Measurements from ENCODE around the gene GRAMD2B. TPM values are rescaled to one million over a fixed set of nuclear protein-coding genes. Genes with fewer than 3 reads are reported as not detected.
A peak's percentile ranks its signal among the peaks of the same experiment; 100 is the strongest.
"Not testable (repeated sequence)": the region's sequence is repeated elsewhere in the genome, so short reads cannot be mapped to it uniquely, and the experiment has no call there.

Gene GRAMD2B
- total RNA-seq, 2 donors from 2014 or later = 8.3 to 11.7 TPM

GRCh38 chr5:126419102-126419501, 4.1 kb upstream of the GRAMD2B start:
- no peak overlapping the region for H3K4me3 Mint-ChIP-seq

GRCh38 chr5:126428421-126428820, 5.2 kb downstream of the GRAMD2B start:
- ATAC-seq = no peak
- H3K27ac Mint-ChIP-seq = no peak overlapping the region
- H3K4me1 Mint-ChIP-seq = peaks cover 25% of the 10 kb centered on the region

More at GRCh38 chr5:126419102-126419501, 4.1 kb upstream of the GRAMD2B start:
- Mint-ChIP-seq H3K27me3 (no peaks in the 10 kb centered on the region), H3K36me3 (ENCODE audit: low read depth) (peaks cover 2% of the 10 kb centered on the region), H3K4me1 (peaks cover 5% of the 10 kb centered on the region), H3K27ac (no peak overlapping the region)
- ATAC-seq (no peak), DNase-seq (no peak)
- H3K9me3 ChIP-seq (ENCODE audit: control insufficient read depth, low read length, poor library complexity, severe bottlenecking) = no peaks in the 10 kb centered on the region

GRCh38 chr5:126430631-126431030, 7.4 kb downstream of the GRAMD2B start:
- DNase-seq = no peak
- Mint-ChIP-seq H3K27me3 (no peaks in the 10 kb centered on the region), H3K4me1 (peaks cover 23% of the 10 kb centered on the region), H3K27ac (no peak overlapping the region), H3K4me3 (no peak overlapping the region), H3K36me3 (ENCODE audit: low read depth) (peaks cover 12% of the 10 kb centered on the region)
- no peak for ATAC-seq
- H3K9me3 ChIP-seq (ENCODE audit: control insufficient read depth, low read length, poor library complexity, severe bottlenecking) = no peaks in the 10 kb centered on the region

More at GRCh38 chr5:126428421-126428820, 5.2 kb downstream of the GRAMD2B start:
- Mint-ChIP-seq H3K36me3 (ENCODE audit: low read depth) (peaks cover 11% of the 10 kb centered on the region), H3K4me3 (no peak overlapping the region), H3K27me3 (no peaks in the 10 kb centered on the region)
- DNase-seq = no peak
- no peaks in the 10 kb centered on the region for H3K9me3 ChIP-seq (ENCODE audit: control insufficient read depth, low read length, poor library complexity, severe bottlenecking)

GRCh38 chr5:126433701-126434100, 10.5 kb downstream of the GRAMD2B start:
- Mint-ChIP-seq H3K4me3 (no peak overlapping the region), H3K27ac (no peak overlapping the region), H3K27me3 (no peaks in the 10 kb centered on the region), H3K4me1 (peaks cover 28% of the 10 kb centered on the region), H3K36me3 (ENCODE audit: low read depth) (peaks cover 19% of the 10 kb centered on the region)
- DNase-seq (no peak), ATAC-seq (no peak)
- H3K9me3 ChIP-seq (ENCODE audit: control insufficient read depth, low read length, poor library complexity, severe bottlenecking) = no peaks in the 10 kb centered on the region

GRCh38 chr5:126435261-126435660, 12.1 kb downstream of the GRAMD2B start:
- ATAC-seq (no peak), DNase-seq (no peak)
- Mint-ChIP-seq H3K4me3 (no peak overlapping the region), H3K27me3 (no peaks in the 10 kb centered on the region), H3K36me3 (ENCODE audit: low read depth) (peaks cover 19% of the 10 kb centered on the region), H3K27ac (no peak overlapping the region), H3K4me1 (peaks cover 28% of the 10 kb centered on the region)
- H3K9me3 ChIP-seq (ENCODE audit: control insufficient read depth, low read length, poor library complexity, severe bottlenecking) = no peaks in the 10 kb centered on the region

GRCh38 chr5:126435714-126436113, 12.5 kb downstream of the GRAMD2B start:
- peaks cover 19% of the 10 kb centered on the region for H3K36me3 Mint-ChIP-seq (ENCODE audit: low read depth)
- H3K9me3 ChIP-seq (ENCODE audit: control insufficient read depth, low read length, poor library complexity, severe bottlenecking) = no peaks in the 10 kb centered on the region
- peaks cover 28% of the 10 kb centered on the region for H3K4me1 Mint-ChIP-seq
- DNase-seq = no peak
- no peak overlapping the region for H3K27ac Mint-ChIP-seq
- ATAC-seq = no peak
- no peaks in the 10 kb centered on the region for H3K27me3 Mint-ChIP-seq
- H3K4me3 Mint-ChIP-seq = no peak overlapping the region

GRCh38 chr5:126437721-126438120, 14.5 kb downstream of the GRAMD2B start:
- Mint-ChIP-seq H3K4me3 (no peak overlapping the region), H3K27me3 (no peaks in the 10 kb centered on the region), H3K27ac (no peak overlapping the region), H3K36me3 (ENCODE audit: low read depth) (peaks cover 15% of the 10 kb centered on the region), H3K4me1 (peaks cover 22% of the 10 kb centered on the region)
- H3K9me3 ChIP-seq (ENCODE audit: control insufficient read depth, low read length, poor library complexity, severe bottlenecking) = no peaks in the 10 kb centered on the region
- DNase-seq = no peak
- no peak for ATAC-seq

GRCh38 chr5:126438267-126438666, 15.1 kb downstream of the GRAMD2B start:
- Mint-ChIP-seq H3K27me3 (no peaks in the 10 kb centered on the region), H3K4me1 (peaks cover 20% of the 10 kb centered on the region), H3K4me3 (no peak overlapping the region), H3K36me3 (ENCODE audit: low read depth) (peaks cover 13% of the 10 kb centered on the region), H3K27ac (no peak overlapping the region)
- H3K9me3 ChIP-seq (ENCODE audit: control insufficient read depth, low read length, poor library complexity, severe bottlenecking) = no peaks in the 10 kb centered on the region
- DNase-seq (no peak), ATAC-seq (no peak)

- no peak overlapping the region for H3K4me3 Mint-ChIP-seq
- H3K27me3 Mint-ChIP-seq = no peaks in the 10 kb centered on the region
- H3K4me1 Mint-ChIP-seq = peaks cover 24% of the 10 kb centered on the region
- H3K9me3 ChIP-seq (ENCODE audit: control insufficient read depth, low read length, poor library complexity, severe bottlenecking) = no peaks in the 10 kb centered on the region
- ATAC-seq (no peak), DNase-seq (no peak)
- H3K27ac Mint-ChIP-seq = no peak overlapping the region
- H3K36me3 Mint-ChIP-seq (ENCODE audit: low read depth) = peaks cover 13% of the 10 kb centered on the region
These were observed 15.7 kb downstream of the GRAMD2B start for GRCh38 chr5:126438868-126439267.

GRCh38 chr5:126439724-126440123, 16.5 kb downstream of the GRAMD2B start:
- peaks cover 13% of the 10 kb centered on the region for H3K36me3 Mint-ChIP-seq (ENCODE audit: low read depth)
- H3K27ac Mint-ChIP-seq, H3K27me3 Mint-ChIP-seq: not testable (repeated sequence)

GRCh38 chr5:126441230-126441629, 18.0 kb downstream of the GRAMD2B start:
- no peaks in the 10 kb centered on the region for H3K9me3 ChIP-seq (ENCODE audit: control insufficient read depth, low read length, poor library complexity, severe bottlenecking)
- no peak overlapping the region for H3K27ac Mint-ChIP-seq
- H3K4me1 Mint-ChIP-seq = peaks cover 23% of the 10 kb centered on the region
- no peak overlapping the region for H3K4me3 Mint-ChIP-seq
- no peaks in the 10 kb centered on the region for H3K27me3 Mint-ChIP-seq
- H3K36me3 Mint-ChIP-seq (ENCODE audit: low read depth) = peaks cover 13% of the 10 kb centered on the region
- no peak for ATAC-seq
- DNase-seq = no peak

More at GRCh38 chr5:126439724-126440123, 16.5 kb downstream of the GRAMD2B start:
- H3K9me3 ChIP-seq (ENCODE audit: control insufficient read depth, low read length, poor library complexity, severe bottlenecking); ATAC-seq; H3K4me3 Mint-ChIP-seq; DNase-seq: not testable (repeated sequence)
- H3K4me1 Mint-ChIP-seq = peaks cover 26% of the 10 kb centered on the region

GRCh38 chr5:126443374-126443851, 20.2 kb downstream of the GRAMD2B start:
- H3K4me3 Mint-ChIP-seq = peak overlapping the region; percentile 26
- H3K27ac Mint-ChIP-seq = peak overlapping the region; percentile 43
- ATAC-seq (no peak), DNase-seq (no peak)
- peaks cover 5% of the 10 kb centered on the region for H3K36me3 Mint-ChIP-seq (ENCODE audit: low read depth)
- no peaks in the 10 kb centered on the region for H3K27me3 Mint-ChIP-seq
- peaks cover 16% of the 10 kb centered on the region for H3K4me1 Mint-ChIP-seq
- H3K9me3 ChIP-seq (ENCODE audit: control insufficient read depth, low read length, poor library complexity, severe bottlenecking) = no peaks in the 10 kb centered on the region

- DNase-seq = no peak
- H3K4me1 Mint-ChIP-seq = peaks cover 21% of the 10 kb centered on the region
- ATAC-seq = no peak
- peaks cover 2% of the 10 kb centered on the region for H3K36me3 Mint-ChIP-seq (ENCODE audit: low read depth)
- H3K9me3 ChIP-seq (ENCODE audit: control insufficient read depth, low read length, poor library complexity, severe bottlenecking) = no peaks in the 10 kb centered on the region
- no peak overlapping the region for H3K27ac Mint-ChIP-seq
- no peaks in the 10 kb centered on the region for H3K27me3 Mint-ChIP-seq
- no peak overlapping the region for H3K4me3 Mint-ChIP-seq
These were observed 20.9 kb downstream of the GRAMD2B start for GRCh38 chr5:126444137-126444536.

GRCh38 chr5:126445502-126446174, 22.4 kb downstream of the GRAMD2B start:
- no peak overlapping the region for H3K4me3 Mint-ChIP-seq
- H3K9me3 ChIP-seq (ENCODE audit: control insufficient read depth, low read length, poor library complexity, severe bottlenecking) = no peaks in the 10 kb centered on the region
- H3K36me3 Mint-ChIP-seq (ENCODE audit: low read depth) = peaks cover 2% of the 10 kb centered on the region
- no peak for DNase-seq
- peak overlapping the region; percentile 68 for H3K27ac Mint-ChIP-seq
- no peaks in the 10 kb centered on the region for H3K27me3 Mint-ChIP-seq
- ATAC-seq = no peak
- H3K4me1 Mint-ChIP-seq = peaks cover 34% of the 10 kb centered on the region
